Liver (tissue), 3 donors: ENCODE data around the gene WDR1.

Source experiments
- EGR1 ChIP-seq, 2 donors: IDR thresholded peaks; 2 replicates each; pipeline ENCODE4 v1.6.1; 2016 to 2018; ENCODE audit warnings: antibody characterized with exemption in 2 of 2, low read depth in 2 of 2
- FOXA2 ChIP-seq: IDR thresholded peaks from 2 replicates; pipeline ENCODE4 v1.6.1; 2016; ENCODE audit warnings: antibody characterized with exemption
- GABPA ChIP-seq, 2 donors: IDR thresholded peaks in 1 of 2; conservative IDR thresholded peaks in 1 of 2; 2 replicates each; pipeline ENCODE4 v1.6.1; 2016; ENCODE audit warnings: antibody characterized with exemption in 2 of 2, mild to moderate bottlenecking in 1 of 2, moderate library complexity in 1 of 2
- RAD21 ChIP-seq, 2 donors: IDR thresholded peaks; 2 replicates each; pipeline ENCODE4 v1.6.1; 2016; ENCODE audit warnings: antibody characterized with exemption in 2 of 2, mild to moderate bottlenecking in 2 of 2
- RXRA ChIP-seq, 2 donors: IDR thresholded peaks; 2 replicates each; pipeline ENCODE4 v1.6.1; 2017 to 2018; ENCODE audit warnings: antibody characterized with exemption in 2 of 2, mild to moderate bottlenecking in 1 of 2
- YY1 ChIP-seq: IDR thresholded peaks from 2 replicates; pipeline ENCODE4 v1.6.1; 2016; ENCODE audit warnings: antibody characterized with exemption, mild to moderate bottlenecking
- TF ChIP-seq, protein P1 (sequence below): fragments of 150-350 bp; IDR thresholded peaks from 2 replicates; pipeline ENCODE4 v1.5.1; 2017; ENCODE audit warnings: improper control_type of control experiment, low read depth, low read length; ENCODE audit not compliant: missing input control
- TF ChIP-seq, protein P2 (sequence below): IDR thresholded peaks from 2 replicates; pipeline ENCODE4 v1.6.1; 2016; ENCODE audit warnings: antibody characterized with exemption
- TF ChIP-seq, protein P3 (sequence below): IDR thresholded peaks from 2 replicates; pipeline ENCODE4 v1.6.1; 2016; ENCODE audit warnings: antibody characterized with exemption, mild to moderate bottlenecking
- donor health status: healthy.
- donor health status: healthy.

DNA sequence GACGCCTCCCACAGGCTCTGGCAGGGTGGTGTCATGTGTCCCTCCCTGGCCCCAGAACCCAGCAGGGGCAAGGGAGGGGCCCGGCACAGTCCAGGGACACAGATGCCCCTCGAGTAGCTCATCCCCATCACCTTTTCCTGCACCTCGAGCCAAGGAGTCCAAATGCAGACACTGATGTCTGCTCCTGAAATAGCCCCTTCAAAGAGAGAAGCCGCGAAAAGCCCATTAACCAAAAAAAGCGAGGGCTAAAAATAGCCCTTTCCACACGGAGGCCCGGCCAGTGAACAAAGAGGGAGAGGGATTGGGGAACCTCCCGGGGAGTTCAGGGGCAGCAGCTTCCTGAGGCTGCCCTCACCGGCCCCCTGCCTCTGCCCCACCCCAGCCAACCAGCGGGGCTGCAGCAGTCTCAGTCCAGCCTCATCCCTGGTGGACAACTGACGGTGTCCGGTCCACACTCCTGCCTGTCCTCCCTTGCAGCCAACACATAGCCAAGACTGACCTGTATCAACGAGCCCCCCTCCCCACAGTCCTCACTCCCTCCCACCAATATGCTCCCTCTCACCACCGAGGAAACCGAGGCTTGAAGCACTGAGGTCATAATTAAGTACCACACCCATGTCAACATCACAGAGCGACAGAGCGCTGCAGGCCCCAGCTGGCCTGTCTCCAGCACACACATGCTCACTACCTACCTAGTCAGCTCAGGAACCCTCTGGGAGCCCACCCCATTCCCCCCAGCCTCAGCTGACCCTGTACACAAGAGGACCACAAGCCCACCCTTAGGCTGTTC, 23.9 kb downstream of the WDR1 start:
- TF ChIP-seq, protein P1, sequence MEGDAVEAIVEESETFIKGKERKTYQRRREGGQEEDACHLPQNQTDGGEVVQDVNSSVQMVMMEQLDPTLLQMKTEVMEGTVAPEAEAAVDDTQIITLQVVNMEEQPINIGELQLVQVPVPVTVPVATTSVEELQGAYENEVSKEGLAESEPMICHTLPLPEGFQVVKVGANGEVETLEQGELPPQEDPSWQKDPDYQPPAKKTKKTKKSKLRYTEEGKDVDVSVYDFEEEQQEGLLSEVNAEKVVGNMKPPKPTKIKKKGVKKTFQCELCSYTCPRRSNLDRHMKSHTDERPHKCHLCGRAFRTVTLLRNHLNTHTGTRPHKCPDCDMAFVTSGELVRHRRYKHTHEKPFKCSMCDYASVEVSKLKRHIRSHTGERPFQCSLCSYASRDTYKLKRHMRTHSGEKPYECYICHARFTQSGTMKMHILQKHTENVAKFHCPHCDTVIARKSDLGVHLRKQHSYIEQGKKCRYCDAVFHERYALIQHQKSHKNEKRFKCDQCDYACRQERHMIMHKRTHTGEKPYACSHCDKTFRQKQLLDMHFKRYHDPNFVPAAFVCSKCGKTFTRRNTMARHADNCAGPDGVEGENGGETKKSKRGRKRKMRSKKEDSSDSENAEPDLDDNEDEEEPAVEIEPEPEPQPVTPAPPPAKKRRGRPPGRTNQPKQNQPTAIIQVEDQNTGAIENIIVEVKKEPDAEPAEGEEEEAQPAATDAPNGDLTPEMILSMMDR, result no peak
- TF ChIP-seq FOXA2, result no peak
- TF ChIP-seq RXRA (IDR thresholded peaks at IDR 0.05), result no peak
- TF ChIP-seq YY1, result no peak
- TF ChIP-seq EGR1 (IDR thresholded peaks at IDR 0.05; ENCODE audit: low read depth in 2 of 2), result no peak
- TF ChIP-seq, protein P2, sequence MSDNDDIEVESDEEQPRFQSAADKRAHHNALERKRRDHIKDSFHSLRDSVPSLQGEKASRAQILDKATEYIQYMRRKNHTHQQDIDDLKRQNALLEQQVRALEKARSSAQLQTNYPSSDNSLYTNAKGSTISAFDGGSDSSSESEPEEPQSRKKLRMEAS, result no peak
- TF ChIP-seq RAD21 (IDR thresholded peaks at IDR 0.05), result no peak
- TF ChIP-seq, protein P3, sequence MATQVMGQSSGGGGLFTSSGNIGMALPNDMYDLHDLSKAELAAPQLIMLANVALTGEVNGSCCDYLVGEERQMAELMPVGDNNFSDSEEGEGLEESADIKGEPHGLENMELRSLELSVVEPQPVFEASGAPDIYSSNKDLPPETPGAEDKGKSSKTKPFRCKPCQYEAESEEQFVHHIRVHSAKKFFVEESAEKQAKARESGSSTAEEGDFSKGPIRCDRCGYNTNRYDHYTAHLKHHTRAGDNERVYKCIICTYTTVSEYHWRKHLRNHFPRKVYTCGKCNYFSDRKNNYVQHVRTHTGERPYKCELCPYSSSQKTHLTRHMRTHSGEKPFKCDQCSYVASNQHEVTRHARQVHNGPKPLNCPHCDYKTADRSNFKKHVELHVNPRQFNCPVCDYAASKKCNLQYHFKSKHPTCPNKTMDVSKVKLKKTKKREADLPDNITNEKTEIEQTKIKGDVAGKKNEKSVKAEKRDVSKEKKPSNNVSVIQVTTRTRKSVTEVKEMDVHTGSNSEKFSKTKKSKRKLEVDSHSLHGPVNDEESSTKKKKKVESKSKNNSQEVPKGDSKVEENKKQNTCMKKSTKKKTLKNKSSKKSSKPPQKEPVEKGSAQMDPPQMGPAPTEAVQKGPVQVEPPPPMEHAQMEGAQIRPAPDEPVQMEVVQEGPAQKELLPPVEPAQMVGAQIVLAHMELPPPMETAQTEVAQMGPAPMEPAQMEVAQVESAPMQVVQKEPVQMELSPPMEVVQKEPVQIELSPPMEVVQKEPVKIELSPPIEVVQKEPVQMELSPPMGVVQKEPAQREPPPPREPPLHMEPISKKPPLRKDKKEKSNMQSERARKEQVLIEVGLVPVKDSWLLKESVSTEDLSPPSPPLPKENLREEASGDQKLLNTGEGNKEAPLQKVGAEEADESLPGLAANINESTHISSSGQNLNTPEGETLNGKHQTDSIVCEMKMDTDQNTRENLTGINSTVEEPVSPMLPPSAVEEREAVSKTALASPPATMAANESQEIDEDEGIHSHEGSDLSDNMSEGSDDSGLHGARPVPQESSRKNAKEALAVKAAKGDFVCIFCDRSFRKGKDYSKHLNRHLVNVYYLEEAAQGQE, result no peak
- no peak for TF ChIP-seq GABPA (IDR thresholded peaks at IDR 0.05 in 1 of 2, conservative IDR thresholded peaks at IDR 0.05 in 1 of 2)
